SU-DHL-6 (cell line): Measurements from ENCODE around the gene ZNF593OS.

Experiments used
- H2AFZ ChIP-seq: fragments of 200-600 bp; sonication (generic); 2 replicates; pipeline ENCODE4 v1.6.1; 2014; ENCODE audit warnings: low read depth, mild to moderate bottlenecking, moderate library complexity, mixed read lengths, antibody characterized with exemption, low read length; ENCODE audit not compliant: severe bottlenecking
- H3F3A ChIP-seq: fragments of 200-600 bp; shearing (Covaris generic); 2 replicates; pipeline ENCODE4 v1.6.0; 2016; ENCODE audit warnings: antibody characterized with exemption, mild to moderate bottlenecking; ENCODE audit not compliant: insufficient read depth
- H3K27ac ChIP-seq: fragments of 200-600 bp; sonication (generic); 2 replicates; pipeline ENCODE4 v1.5.1; 2016; ENCODE audit warnings: low read depth, mild to moderate bottlenecking, low read length, moderate library complexity, mixed read lengths
- H3K27me3 ChIP-seq: fragments of 200-600 bp; sonication (generic), shearing (Covaris generic); 2 replicates; pipeline ENCODE4 v1.6.0; 2014; ENCODE audit warnings: mild to moderate bottlenecking, low read length
- H3K36me3 ChIP-seq: fragments of 200-600 bp; sonication (generic); 2 replicates; pipeline ENCODE4 v1.6.1; 2014; ENCODE audit warnings: mild to moderate bottlenecking, low read length, mixed read lengths
- H3K4me2 ChIP-seq: fragments of 300-600, 200-600 bp; shearing (Covaris generic), sonication (generic); 2 replicates; pipeline ENCODE4 v1.6.0; 2014; ENCODE audit warnings: low read length, low read depth, mild to moderate bottlenecking; ENCODE audit not compliant: poor library complexity, severe bottlenecking
- H3K4me3 ChIP-seq: fragments of 200-600 bp; sonication (generic); 2 replicates; pipeline ENCODE4 v1.5.1; 2014; ENCODE audit warnings: antibody characterized with exemption, low read length, mild to moderate bottlenecking, mixed read lengths; ENCODE audit not compliant: insufficient read depth, poor library complexity, severe bottlenecking
- H3K79me2 ChIP-seq: fragments of 200-600 bp; sonication (generic); 2 replicates; pipeline ENCODE4 v1.6.1; 2014; ENCODE audit warnings: mild to moderate bottlenecking, low read length, moderate library complexity; ENCODE audit not compliant: insufficient read depth
- H3K9ac ChIP-seq: fragments of 200-600 bp; sonication (generic); 2 replicates; pipeline ENCODE4 v1.7.0; 2014; ENCODE audit warnings: mild to moderate bottlenecking, low read length
- H3K9me2 ChIP-seq: fragments of 200-600 bp; sonication (generic); replicated peaks from 2 replicates; pipeline ENCODE4 v1.6.1; 2014; ENCODE audit warnings: low read length; ENCODE audit not compliant: insufficient read depth
- H3K9me3 ChIP-seq: fragments of 200-600 bp; sonication (generic); 2 replicates; pipeline ENCODE4 v1.6.1; 2014; ENCODE audit warnings: low read length, mixed read lengths; ENCODE audit not compliant: insufficient read depth
- H4K20me1 ChIP-seq: fragments of 200-600 bp; sonication (generic); 2 replicates; pipeline ENCODE4 v1.6.1; 2014; ENCODE audit warnings: low read depth, mild to moderate bottlenecking, antibody characterized with exemption, low read length, moderate library complexity, mixed read lengths
- CTCF ChIP-seq: fragments of 200-600 bp; sonication (generic); IDR thresholded peaks from one replicate; pipeline ENCODE4 v1.5.1; 2017; ENCODE audit warnings: antibody characterized with exemption, mild to moderate bottlenecking, low read length, moderate library complexity; ENCODE audit not compliant: insufficient read depth, poor library complexity, severe bottlenecking
- EZH2phosphoT487 ChIP-seq: fragments of 200-600 bp; sonication (generic), shearing (Covaris generic); conservative IDR thresholded peaks from 2 replicates; pipeline ENCODE4 v1.6.1; 2018; ENCODE audit warnings: mild to moderate bottlenecking, antibody characterized with exemption, low read length, moderate library complexity, mixed read lengths

ZNF593OS gene

GRCh38 chr1:26187882-26188281, 16.2 kb upstream of the ZNF593OS start:
- no peaks in the 10 kb centered on the region for H3K9me2 ChIP-seq
- no peaks in the 10 kb centered on the region for H3K79me2 ChIP-seq
- no peaks in the 10 kb centered on the region for H4K20me1 ChIP-seq
- no peak for TF ChIP-seq CTCF
- TF ChIP-seq EZH2phosphoT487, result no peak
- H3F3A ChIP-seq, result no peaks in the 10 kb centered on the region
- no peaks in the 10 kb centered on the region for H3K27me3 ChIP-seq
- H3K36me3 ChIP-seq, result no peaks in the 10 kb centered on the region
- no peak overlapping the region for H3K27ac ChIP-seq
- H2AFZ ChIP-seq, result no peak overlapping the region
- no peak overlapping the region for H3K9ac ChIP-seq
- H3K9me3 ChIP-seq, result no peaks in the 10 kb centered on the region
- no peak overlapping the region for H3K4me2 ChIP-seq
- H3K4me3 ChIP-seq, result no peak overlapping the region

GRCh38 chr1:26184883-26185282, 13.3 kb upstream of the ZNF593OS start:
- Histone ChIP-seq H3K4me2 (no peak overlapping the region), H3K27ac (no peak overlapping the region), H3K9me2 (no peaks in the 10 kb centered on the region), H3K9me3 (no peaks in the 10 kb centered on the region), H3K79me2 (no peaks in the 10 kb centered on the region), H3K36me3 (no peaks in the 10 kb centered on the region), H3F3A (no peaks in the 10 kb centered on the region), H4K20me1 (no peaks in the 10 kb centered on the region), H2AFZ (no peak overlapping the region), H3K4me3 (no peak overlapping the region), H3K27me3 (no peaks in the 10 kb centered on the region), H3K9ac (no peak overlapping the region)
- TF ChIP-seq EZH2phosphoT487 (no peak), CTCF (no peak)

GRCh38 chr1:26184086-26184485, 12.5 kb upstream of the ZNF593OS start:
- Histone ChIP-seq H2AFZ (no peak overlapping the region), H3K27ac (no peak overlapping the region), H3F3A (no peaks in the 10 kb centered on the region), H3K4me3 (no peak overlapping the region), H3K4me2 (no peak overlapping the region), H3K27me3 (no peaks in the 10 kb centered on the region), H3K9ac (no peak overlapping the region), H3K9me3 (no peaks in the 10 kb centered on the region), H4K20me1 (no peaks in the 10 kb centered on the region), H3K79me2 (no peaks in the 10 kb centered on the region), H3K36me3 (no peaks in the 10 kb centered on the region), H3K9me2 (no peaks in the 10 kb centered on the region)
- TF ChIP-seq CTCF (no peak), EZH2phosphoT487 (no peak)

- H4K20me1 ChIP-seq, result no peaks in the 10 kb centered on the region
- no peak overlapping the region for H3K9ac ChIP-seq
- no peak overlapping the region for H2AFZ ChIP-seq
- no peak overlapping the region for H3K4me2 ChIP-seq
- H3K36me3 ChIP-seq, result no peaks in the 10 kb centered on the region
- H3K4me3 ChIP-seq, result no peak overlapping the region
- no peak overlapping the region for H3K27ac ChIP-seq
- H3F3A ChIP-seq, result no peaks in the 10 kb centered on the region
- TF ChIP-seq CTCF (no peak), EZH2phosphoT487 (no peak)
- no peaks in the 10 kb centered on the region for H3K9me2 ChIP-seq
- H3K79me2 ChIP-seq, result no peaks in the 10 kb centered on the region
- no peaks in the 10 kb centered on the region for H3K27me3 ChIP-seq
- H3K9me3 ChIP-seq, result no peaks in the 10 kb centered on the region
Observed at GRCh38 chr1:26182383-26182696, 10.7 kb upstream of the ZNF593OS start.
